Cortex of kidney (tissue), 1 donor: ENCODE results near the gene TENM4.

Source experiments
- DNase-seq: peaks from one replicate; lab custom pipeline; 2025; lab: John Stamatoyannopoulos, UW

TENM4 gene

DNA sequence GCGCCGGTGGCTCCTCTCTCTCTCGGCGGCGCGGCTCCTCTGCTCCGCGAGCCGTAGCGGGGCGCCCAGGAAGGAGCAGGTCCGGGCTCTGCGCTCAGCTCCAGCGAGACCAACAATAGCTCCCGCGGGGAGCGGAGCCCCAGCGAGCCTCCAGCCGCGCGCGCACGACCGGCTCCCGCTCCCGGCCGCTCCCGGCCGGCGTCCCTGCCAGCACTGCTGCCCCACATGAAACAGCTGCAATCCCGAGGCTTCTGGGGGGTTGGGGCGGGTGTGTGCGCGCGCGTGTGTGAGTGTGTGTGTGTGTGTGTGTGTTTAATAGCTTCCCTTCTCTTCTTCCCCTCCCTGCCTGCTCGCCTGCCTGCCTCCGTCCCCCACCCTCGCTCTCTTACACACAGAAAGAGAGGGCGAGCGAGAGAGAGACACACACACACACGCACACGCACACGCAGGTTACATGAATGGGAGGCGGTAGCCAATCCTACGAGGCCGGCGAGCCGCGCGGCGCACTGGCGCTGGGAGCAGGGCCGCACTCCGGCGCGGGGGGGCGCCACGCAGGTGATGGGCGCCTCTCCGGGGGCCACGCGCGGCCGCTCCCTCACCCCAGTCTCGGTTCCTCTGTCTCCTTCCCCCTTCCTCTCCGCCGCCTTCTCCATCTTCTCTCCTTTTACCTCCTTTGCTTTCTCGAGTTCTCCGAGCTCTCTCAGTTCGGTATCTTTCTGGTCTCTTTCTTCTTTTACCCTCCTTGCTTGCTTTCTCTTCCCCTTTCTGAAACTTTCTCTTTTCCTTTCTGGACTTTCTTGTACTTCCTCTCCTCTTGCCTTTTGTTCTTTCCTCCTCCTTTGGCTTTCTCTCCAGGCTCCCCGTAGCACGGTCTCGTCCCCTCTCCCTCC is at the start of gene TENM4:
TSS of gene TENM4 (minus strand) at position 460 of the 890 bp plus-strand sequence. CDS start 371,086 bp downstream, outside the sequence.
- DNase-seq = no peak

GRCh38 chr11:79488286-79488685 is 47.5 kb upstream of the TENM4 start:
- no peak for DNase-seq

- DNase-seq = no peak
Observed at GRCh38 chr11:79487412-79487811, 46.6 kb upstream of the TENM4 start.

DNA sequence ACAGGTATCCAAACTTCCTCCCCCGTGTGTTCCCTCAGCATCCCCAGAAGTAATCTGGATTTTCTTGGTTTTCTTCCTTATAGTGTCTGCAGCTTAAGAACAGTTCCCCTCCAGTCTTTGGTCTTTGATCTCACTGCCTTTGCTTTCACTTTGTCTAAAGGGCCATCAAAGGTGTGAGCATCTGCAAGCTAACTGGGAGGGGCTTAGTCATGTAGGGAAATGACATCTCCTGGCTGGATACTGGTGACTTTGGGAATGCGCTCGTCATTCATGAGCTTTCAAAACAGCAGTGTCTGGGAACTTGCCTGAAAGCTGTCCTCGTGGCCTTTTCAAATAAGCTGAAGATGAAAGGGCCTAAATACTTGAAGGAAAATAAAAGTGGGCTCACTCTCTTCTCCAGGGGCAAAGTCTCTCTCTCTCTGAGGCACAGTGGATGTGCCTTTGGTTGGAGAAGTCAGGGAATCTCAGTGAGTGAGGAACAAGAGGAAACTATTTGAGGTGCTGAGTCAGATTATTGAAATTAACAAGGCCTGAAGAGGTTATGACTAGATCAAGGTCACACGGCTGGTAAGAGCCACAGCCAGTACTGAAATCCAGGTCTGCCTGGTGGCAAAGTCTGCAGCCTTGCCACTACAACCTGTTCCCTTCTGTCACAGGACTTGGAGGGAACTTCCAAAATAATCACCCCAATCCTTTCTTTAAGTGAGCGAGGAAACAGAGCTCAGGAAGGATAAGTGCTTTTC is 45.6 kb upstream of the TENM4 start:
- no peak for DNase-seq

DNA sequence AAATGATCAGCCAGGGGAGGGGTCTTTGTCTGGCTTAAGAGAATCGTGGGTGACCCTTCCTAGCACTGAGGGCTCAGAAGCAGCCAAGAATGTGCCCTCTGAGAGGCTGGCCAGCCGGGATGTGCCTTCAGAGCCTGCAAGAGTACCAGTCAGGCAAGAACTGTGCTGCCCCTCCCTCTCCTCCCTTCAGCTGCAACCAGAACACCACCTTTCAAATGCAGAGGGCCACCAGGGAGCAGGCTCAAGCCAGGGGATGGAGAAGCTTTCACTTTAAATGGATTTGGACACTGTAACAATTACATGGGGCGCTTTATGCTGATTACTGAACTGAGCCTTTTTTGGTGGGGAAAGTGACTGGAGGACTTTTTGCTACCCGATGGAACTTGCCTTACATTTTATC is 44.9 kb upstream of the TENM4 start:
- DNase-seq = no peak

GRCh38 chr11:79484872-79485271 is 44.0 kb upstream of the TENM4 start:
- DNase-seq = no peak

DNA sequence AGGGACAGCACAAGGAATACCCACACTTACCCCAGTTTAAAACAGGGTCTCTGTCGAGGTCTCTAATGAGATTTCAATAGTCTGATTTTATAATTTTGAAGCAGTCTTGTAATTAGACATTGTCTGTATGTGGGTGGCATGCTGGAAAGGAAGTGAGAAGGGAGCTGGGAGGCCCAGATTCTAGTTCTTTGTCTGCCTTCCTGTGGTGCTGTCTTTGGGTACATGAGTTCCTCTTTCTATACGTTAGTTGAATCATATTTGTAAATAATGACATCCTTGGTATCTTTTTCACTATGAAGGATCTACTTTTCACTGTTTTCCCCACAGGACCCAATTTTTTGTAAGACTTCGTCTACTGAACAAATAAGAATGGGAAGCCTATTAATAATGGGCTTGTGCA is 42.0 kb upstream of the TENM4 start:
- DNase-seq = no peak

GRCh38 chr11:79481795-79482194 is 41.0 kb upstream of the TENM4 start:
- DNase-seq = no peak

DNA sequence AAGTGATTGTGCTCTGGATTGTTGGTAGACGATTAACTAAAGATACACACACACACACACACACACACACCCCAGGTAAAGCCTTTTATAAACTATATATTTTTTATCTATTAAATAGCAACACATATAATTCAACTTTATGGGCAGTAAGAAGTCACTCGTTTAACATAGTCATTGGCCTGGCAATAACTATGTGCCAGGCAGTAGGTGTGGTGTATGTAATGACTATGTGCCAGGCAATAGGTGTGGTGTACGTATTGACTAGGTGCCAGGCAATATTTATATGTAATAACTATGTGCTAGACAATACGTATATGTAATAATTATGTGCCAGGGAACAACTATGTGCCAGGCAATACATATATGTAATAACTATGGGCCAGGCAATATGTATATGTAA is 40.0 kb upstream of the TENM4 start:
- no peak for DNase-seq

- DNase-seq = no peak
Observed at GRCh38 chr11:79472819-79473529, 32.1 kb upstream of the TENM4 start.

GRCh38 chr11:79471071-79471844 is 30.4 kb upstream of the TENM4 start:
- DNase-seq = no peak

GRCh38 chr11:79470161-79470560 is 29.3 kb upstream of the TENM4 start:
- DNase-seq = no peak

DNA sequence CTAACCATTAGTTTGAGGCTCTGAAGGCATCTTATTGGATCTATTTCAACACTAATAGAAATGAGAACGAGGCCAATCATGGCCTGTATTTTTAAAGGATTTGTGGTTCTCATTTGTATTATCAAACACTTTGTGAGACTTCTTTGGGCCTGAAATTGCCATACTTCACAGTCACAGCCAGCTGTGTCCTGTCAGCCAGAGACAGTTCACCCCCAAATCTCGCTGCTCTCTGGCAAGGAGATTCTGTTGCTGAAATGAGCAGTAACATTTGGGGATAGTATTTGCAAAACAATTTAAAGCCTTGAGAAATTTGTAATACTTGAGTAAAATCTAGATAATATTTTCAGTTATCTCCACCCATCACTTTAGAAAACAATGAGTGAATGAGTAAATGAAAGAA is 26.9 kb upstream of the TENM4 start:
- no peak for DNase-seq

DNA sequence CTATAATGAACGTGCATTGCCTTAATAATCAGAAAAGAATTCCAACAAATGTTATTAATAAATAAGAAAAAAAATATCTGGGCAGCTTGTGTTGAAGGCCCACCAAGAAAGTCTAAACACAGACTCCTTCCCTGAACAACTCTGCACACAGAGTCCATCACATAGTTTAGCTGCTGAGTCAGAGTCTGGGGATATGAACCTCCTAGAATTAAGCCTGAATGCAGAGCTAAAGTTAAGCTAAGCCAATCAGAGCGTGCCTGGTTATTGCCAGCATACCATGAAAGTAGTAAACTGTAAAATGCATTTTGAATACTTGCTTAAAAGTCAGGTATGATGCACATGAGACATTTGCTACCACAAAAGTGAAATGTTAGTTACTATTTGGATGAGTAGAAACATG is 25.6 kb upstream of the TENM4 start:
- no peak for DNase-seq

GRCh38 chr11:79465160-79465559 is 24.3 kb upstream of the TENM4 start:
- no peak for DNase-seq

- no peak for DNase-seq
Observed at GRCh38 chr11:79461666-79462645, 21.1 kb upstream of the TENM4 start.

- no peak for DNase-seq
Observed at GRCh38 chr11:79461144-79461543, 20.3 kb upstream of the TENM4 start.

- no peak for DNase-seq
Observed at GRCh38 chr11:79458709-79459108, 17.9 kb upstream of the TENM4 start.

DNA sequence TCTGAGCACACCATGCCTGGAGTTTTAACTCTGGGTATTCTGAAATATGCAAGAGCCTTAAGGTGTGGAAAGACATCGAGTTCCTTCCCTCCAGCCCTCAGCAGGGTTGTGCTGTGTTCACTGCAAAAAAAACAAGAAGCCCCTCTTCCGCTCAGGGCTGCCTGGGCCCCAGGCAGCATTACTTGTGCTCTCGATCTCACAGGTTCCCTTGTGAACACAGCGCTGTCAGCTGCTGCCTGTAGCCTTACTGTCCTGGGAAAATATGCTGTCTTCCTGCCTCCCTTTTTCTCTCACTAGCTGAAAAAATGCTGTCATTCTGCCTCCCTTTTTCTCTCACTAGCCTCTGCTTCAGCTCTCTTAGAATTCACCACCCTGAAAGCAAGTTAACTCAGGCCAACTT is 15.7 kb upstream of the TENM4 start:
- no peak for DNase-seq

DNA sequence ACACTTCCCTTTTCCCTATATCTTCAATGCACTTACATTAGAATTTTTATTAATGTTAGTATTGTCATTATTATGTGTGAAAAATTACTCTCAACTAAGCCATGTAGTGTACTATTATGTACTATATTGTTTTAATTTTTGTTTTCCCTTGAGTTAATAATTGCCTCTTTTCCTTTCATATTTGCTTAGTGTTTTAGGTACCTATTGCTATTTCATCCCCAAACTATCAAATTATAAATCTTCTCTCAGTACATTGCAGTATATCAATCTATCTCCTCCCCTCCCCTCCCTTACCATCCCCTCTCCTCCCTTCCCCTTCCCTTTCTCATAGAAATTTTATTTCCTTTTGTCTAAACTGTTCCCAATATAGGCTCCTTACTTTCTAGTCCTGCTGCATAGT is 12.8 kb upstream of the TENM4 start:
- DNase-seq = no peak

GRCh38 chr11:79449040-79449439 is 8.2 kb upstream of the TENM4 start:
- DNase-seq = no peak
